A172 (cell line): ENCODE measurements around the gene KIF26A. TPM values are rescaled to one million over a fixed set of nuclear protein-coding genes. Genes with fewer than 3 reads are reported as not detected.

ENCODE experiments used
- DNase-seq: peaks from one replicate; pipeline ENCODE4 v3.0.0-alpha.2; 2015; ENCODE audit warnings: low spot score
- total RNA-seq: library from RNA; depleted of rRNA; stranded (reverse); fragments of >200 nt; shearing (Covaris generic); gene quantifications from 2 replicates; pipeline ENCODE4 v1.2.3, GENCODE V29; 2014; rRNA removed

Gene KIF26A
- 2.4 and 3.0 TPM in 2 replicates for total RNA-seq

- peak; percentile 8 for DNase-seq
Measured at GRCh38 chr14:104138098-104138717, at the start of gene KIF26A. Gene KIF26A, plus strand, starts transcription at chr14:104138587. Its CDS starts 136 bp downstream, at chr14:104138723.

DNA sequence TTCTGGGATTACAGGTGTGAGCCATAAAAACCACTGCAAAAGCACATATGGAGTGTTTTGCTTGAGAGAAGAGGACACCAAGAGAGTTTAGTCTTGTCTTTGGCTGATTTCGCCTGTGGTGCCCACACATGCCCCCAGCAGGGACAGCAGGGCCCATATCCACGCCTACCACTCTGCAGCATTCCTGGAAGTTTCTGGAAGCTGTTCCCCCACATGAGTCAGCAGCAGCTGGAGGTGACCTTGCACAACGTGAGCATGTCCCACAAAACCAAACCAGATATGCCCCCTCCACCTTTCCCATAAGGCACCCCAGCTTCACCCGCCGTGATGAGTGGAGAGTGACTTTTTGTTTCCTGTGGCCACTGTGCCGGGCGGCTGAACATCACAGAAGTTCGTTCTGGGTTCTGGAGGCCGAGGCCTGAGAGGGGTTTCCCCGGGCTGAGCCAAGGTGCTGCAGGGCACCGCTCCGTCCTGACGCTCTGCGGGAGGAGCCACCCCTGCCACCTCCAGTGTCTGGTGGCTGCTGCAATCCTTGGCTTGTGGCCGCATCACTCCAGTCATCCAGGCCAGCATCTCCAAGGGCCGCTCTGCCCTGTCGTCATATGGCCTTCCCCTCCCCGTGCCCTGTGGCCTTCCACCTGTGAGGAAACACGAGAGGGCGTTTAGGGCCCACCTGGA lies 48.2 kb upstream of the KIF26A start:
- DNase-seq, result no peak

- no peak for DNase-seq
Measured at GRCh38 chr14:104091061-104091926, 47.1 kb upstream of the KIF26A start.

DNA sequence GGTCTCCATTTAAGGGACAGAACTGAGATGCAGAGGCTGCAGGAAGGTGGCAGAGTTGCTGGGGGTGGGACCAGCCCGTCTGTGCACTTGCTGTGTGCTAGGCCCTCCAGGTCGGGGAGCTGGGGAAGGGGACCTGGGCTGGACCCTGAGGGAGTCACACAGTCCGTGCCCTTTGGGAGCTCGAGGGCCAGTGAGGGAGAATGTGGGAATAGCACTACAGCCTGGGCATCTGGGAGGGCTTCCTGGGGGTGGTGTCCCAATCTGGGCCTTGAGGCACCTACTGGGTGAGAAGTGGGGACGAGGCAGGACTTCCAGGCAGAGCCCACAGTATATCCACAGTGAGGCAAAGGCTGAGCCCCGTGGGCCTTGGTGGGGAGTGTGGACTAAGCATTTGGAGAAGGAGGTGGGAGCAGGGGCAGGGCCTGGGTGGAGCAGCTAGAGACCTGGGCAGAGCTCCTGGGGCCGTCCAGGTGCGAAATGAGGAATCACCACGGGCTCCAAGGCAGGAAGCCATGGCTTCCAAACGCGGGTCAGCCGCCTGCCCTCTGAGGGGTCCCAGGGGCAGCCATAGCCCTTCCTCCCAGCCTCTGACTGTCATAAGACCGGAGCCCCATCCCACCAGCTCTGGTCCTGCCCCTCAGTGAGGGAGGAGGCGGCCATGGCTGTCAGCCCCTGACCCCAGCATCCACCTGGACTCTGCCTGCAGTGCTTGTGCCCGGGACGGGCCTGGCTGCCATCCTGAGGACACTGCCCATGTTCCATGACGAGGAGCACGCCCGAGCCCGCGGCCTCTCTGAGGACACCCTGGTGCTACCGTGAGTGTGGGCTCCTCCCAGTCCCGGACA lies 46.2 kb upstream of the KIF26A start:
- DNase-seq, result no peak

- DNase-seq, result no peak
Measured at GRCh38 chr14:104092931-104093365, 45.4 kb upstream of the KIF26A start.

GRCh38 chr14:104093366-104094055 lies 44.9 kb upstream of the KIF26A start:
- DNase-seq, result no peak

- no peak for DNase-seq
Measured at GRCh38 chr14:104094056-104094708, 44.2 kb upstream of the KIF26A start.

DNA sequence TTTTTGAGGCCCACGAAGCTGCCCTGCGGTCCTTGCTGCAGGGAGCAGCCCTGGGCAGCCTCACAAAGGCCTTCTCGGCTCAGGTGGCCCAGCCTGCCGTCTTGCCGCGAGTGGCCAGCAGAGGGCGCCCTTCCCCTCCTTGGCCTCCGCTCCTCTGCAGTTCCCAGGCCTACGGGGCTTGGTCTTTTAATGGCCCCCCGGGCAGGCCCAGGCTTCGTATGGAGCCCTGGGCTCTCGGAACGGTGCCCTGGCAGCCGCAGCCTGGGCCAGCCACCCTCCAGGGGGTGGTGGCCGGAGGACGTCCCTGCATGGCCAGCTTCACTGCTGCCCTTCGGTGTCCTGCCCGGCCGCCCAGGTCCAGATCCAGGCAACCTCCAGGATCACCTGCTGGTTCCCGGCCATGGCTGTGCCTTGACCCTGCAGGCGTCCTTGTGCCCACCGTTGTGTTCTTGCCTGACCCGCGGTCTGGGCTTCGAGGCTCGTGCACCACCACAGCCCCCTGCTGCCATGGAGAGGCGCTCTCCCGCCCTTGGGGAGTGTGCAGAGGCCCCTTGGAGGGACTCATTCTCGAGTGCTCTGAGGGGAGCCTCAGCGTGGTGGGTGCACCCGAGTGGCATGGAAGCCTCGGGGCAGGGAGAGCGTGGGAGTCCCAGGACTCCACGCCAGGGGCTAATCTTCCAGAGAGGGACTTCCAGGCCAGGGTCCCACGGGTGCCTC lies 43.5 kb upstream of the KIF26A start:
- DNase-seq, result no peak

DNA sequence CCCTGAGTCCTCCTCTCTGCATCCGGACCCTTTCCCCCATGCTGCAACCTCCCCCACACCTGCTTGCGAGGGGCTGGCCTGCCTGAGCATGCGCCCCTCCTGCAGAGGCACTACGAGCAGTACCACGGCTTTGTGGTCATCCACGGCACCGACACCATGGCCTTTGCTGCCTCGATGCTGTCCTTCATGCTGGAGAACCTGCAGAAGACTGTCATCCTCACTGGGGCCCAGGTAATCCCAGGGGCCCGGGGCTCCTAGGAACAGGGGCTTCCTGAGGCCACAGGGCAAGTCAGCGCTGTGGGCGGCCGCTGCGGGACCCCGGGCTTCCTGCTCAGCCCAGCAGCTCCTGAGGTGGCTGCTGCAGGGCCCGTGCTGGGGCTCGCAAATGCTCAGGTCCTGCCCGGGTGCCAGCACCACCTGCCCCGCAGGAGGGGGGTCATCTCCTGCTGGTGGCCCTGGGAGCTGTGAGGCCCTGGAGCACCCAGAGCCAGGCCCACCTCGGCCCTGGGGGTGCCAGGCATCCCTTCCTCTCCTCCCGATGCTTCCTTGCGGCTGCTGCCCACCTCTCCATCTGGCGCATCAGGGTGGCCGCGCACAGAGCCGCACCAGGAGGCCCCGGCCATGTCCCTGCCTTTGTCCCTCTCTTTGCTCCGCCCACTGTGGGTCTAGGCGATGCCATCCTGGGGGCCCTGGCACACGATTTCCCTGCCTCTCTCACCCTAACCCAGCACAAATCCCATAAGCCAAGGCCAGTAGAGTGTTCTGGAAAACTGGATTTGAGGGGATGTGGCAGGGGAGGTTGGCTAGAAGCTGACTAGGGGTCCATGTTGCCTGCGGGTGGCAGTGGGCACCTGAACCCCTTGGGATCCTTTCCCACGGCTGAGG lies 42.7 kb upstream of the KIF26A start:
- DNase-seq, result no peak

GRCh38 chr14:104096318-104096717 lies 42.1 kb upstream of the KIF26A start:
- no peak for DNase-seq

- DNase-seq, result no peak
Measured at GRCh38 chr14:104096751-104097700, 41.4 kb upstream of the KIF26A start.

DNA sequence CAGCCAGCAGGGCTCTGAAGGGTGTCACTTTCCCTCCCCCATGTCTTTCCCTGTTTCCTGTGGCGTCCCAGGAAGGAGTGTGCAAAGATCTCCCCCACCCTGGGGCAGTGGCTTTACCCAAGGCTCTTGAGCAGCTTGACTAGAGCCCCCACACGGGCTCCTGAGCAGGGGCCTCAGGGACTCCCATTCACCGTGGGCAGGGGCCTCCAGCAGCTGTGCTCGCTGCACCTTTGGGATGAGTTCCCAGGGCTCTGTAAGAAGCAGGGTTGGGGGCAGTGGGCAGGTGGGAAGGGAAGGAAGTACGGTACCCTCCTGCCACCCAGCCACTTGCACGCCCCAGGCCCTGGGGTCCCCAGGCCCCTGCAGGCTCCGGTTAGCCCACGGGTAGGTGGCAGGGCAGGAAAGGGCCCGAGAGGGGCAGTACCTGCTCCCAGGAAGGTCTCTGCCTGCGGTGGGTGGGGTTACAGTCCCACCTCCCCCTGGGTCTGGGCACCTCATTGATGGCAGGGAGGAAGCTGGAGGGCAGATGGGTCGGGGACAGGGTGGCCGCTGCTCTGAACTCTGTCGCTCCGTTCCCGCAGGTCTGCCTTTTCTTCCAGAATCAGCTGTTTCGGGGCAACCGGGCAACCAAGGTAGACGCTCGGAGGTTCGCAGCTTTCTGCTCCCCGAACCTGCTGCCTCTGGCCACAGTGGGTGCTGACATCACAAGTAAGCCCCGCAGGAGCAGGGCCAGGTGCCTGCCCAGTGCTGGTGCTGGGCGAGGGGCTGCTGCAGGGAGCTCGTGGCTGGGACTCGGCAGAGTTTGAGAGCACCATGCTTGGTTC lies 39.9 kb upstream of the KIF26A start:
- DNase-seq, result no peak

- no peak for DNase-seq
Measured at GRCh38 chr14:104099096-104100041, 39.0 kb upstream of the KIF26A start.

DNA sequence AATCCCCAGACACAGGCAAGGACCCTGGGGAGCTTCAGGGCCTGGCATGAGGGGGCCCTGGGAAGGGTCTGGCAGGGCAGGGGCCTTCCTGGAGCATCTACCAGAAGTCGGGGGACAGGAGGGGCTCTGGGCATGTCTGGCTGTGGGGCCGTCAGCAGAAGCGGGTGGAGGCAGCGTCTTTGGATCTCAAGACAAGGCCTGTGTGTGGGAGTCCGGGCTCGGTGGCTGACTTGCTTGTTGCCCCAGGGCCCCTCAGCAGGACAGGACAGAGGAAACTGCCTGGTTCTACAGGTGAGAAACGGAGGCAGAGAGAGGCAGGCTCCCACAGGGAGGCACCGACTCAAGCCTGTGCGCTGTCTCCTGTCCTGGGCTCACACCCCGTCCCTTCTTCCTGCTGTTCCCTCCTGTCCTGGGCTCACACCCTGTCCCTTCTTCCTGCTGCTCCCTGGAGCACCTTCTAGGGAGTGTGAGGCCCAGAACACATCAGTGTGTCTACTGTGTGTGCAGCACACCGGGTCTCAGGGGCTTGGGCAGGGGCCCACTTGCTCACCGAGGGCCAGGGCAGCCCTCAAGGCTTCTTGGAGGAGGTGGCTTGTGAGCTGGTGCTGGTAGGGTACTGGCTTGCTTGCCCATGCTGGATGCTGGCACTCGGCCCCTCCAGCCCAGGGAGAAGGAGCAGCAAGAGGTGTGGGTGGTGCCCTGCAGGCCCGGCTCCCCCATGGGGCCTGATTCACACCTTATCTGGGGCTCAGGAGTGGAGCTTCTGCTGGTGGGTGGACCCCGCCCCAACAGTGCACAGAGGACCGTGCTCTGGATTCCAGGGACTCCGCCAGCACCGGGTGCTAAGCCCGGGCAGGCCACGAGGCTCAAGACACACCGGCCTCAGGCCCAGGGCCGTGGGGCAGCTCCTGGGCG lies 38.0 kb upstream of the KIF26A start:
- no peak for DNase-seq
